HS-5 (cell line): ENCODE results near the gene SUCNR1.
"Not testable (repeated sequence)": the region's sequence is repeated elsewhere in the genome, so short reads cannot be mapped to it uniquely, and the experiment has no call there.

Source experiments
- DNase-seq: peaks from one replicate; pipeline ENCODE4 v3.0.0-alpha.2; 2012; ENCODE audit warnings: low read depth

Gene SUCNR1

GRCh38 chr3:151871639-151872468 lies 1.6 kb upstream of the SUCNR1 start:
- DNase-seq: no peak

- DNase-seq: not testable (repeated sequence)
Measured at GRCh38 chr3:151874079-151874478, 636 bp downstream of the SUCNR1 start.

GRCh38 chr3:151875759-151876158 lies 2.3 kb downstream of the SUCNR1 start:
- no peak for DNase-seq

DNA sequence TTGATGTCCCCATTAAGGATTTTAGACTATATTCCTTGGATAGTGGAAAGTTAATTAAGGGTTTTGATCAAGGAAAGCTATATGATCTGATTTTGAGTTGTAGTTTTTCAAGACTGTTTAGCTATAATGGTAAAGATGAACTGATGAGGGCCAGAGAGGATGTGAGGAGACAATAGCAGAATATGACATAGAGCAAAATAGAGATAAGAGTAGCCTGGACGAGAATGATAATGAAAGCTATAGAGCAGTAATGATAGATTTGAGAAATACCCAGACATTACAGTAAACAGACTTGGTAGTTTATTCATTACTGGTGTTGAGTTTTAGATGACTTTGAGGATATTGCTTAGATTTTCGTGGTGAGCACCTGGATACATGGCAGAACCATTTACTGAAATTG lies 3.8 kb downstream of the SUCNR1 start:
- no peak for DNase-seq

DNA sequence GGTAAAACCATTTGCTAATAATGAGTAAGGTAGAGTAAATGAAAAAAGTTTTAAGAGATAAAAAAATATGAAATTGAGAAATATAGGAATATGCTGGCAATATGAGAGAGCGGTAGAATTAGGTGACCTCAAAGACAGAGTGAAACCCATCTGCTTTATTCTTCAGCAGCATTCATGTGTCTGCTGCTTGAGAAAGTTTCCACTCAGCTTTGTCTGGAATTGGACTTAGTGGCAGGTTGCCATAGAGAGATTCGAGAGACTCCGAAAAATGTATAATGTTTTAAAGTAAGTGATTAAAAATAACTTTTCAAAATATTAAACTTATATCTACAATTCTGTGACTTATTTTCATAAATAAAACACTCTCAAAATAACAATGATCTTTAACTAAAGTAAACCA lies 5.0 kb downstream of the SUCNR1 start:
- no peak for DNase-seq

DNA sequence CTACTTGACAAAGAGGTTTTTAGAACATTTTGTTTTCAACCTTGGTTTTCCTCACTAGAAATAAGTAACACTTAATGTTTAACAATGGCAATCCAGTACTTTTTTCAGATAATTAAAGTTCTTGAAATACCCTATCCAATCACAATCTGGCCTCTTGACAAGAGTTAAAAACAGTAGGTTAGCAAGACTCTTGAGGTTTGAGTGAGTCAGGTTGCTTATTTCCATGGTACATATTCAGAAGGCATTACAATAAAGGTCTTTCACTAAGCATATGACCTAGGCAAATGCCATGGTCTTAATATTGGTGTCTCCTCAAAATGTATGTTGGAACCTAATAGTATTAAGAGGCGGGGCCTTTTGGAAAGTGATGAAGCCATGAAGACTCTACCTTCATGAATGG lies 5.6 kb downstream of the SUCNR1 start:
- no peak for DNase-seq

DNA sequence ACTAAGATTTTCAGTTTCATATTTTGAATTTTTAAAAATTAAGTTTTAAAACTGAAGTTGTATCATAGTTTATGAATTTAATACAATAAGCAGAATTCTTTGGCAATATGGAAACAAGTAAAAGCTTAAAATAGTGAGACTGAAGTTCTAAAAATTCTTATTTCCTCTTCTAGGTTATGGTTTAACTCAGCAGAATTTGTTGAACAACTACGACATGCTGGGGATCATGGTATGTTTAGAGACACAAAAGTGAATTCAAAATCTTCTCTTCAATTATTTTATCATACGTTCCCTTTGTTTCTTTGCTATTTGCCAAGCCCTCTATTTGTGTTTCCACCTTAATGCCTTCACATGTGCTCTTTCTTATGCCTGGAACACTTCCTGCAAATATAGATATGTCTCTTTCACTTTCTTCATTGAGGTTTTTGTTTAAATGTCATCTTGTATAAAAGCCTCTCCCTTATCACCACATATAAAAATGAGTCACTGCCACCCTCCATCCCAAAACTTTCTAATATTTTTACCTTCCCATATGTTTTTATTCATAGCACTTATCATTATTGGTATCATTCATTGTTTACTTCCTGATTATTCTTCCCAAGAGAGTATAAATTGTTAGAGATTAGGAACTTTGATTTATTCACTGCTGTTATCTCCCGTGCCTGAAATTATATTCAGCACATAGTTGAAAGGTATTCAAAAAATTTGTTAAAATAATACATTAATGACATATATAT lies 6.4 kb downstream of the SUCNR1 start:
- DNase-seq: no peak

- no peak for DNase-seq
Measured at GRCh38 chr3:151880416-151880690, 6.9 kb downstream of the SUCNR1 start.

GRCh38 chr3:151881137-151881536 lies 7.7 kb downstream of the SUCNR1 start:
- DNase-seq: no peak

- not testable (repeated sequence) for DNase-seq
Measured at GRCh38 chr3:151885397-151885796, 12.0 kb downstream of the SUCNR1 start.

DNA sequence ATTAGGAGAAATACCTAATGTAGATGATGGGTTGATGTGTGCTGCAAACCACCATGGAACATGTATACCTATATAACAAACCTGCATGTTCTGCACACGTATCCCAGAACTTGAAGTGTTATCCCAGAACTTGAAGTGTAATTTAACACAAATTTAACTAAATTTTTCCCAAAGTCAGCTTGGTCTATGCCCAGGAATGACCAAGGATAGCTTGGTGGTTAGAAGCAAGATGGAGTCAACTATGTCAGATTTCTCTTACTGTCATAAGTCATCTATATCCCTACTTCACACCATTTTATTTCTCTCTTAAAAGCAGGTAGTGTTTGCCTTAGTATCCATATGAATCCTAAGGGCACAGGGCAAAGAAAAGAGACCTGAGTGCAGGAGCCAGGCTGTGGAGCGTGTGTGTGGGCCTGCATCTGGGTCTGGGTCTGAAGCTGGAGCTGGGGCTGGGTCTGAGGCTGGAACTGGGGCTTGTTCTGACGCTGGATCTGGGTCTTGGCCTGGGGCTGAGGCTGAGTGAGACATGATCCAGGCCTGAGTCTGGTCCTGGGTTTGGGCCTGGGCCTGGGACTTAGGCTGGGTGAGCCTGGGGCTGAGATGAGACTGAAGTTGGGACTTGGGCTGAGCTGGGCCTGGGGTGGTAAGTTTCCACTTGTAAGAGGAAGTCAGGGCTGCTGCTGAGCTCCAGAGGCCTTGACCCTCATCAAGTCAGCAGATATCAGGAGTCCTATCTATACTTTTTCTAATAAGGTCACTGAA lies 14.2 kb downstream of the SUCNR1 start:
- DNase-seq: not testable (repeated sequence)

GRCh38 chr3:151890721-151891141 lies 17.3 kb downstream of the SUCNR1 start:
- no peak for DNase-seq

GRCh38 chr3:151891721-151892120 lies 18.3 kb downstream of the SUCNR1 start:
- DNase-seq: no peak

GRCh38 chr3:151894219-151894618 lies 20.8 kb downstream of the SUCNR1 start:
- DNase-seq: no peak

GRCh38 chr3:151895478-151896241 lies 22.2 kb downstream of the SUCNR1 start:
- DNase-seq: no peak

- no peak for DNase-seq
Measured at GRCh38 chr3:151896246-151897012, 23.0 kb downstream of the SUCNR1 start.

- not testable (repeated sequence) for DNase-seq
Measured at GRCh38 chr3:151898121-151898520, 24.7 kb downstream of the SUCNR1 start.

- not testable (repeated sequence) for DNase-seq
Measured at GRCh38 chr3:151898564-151899261, 25.3 kb downstream of the SUCNR1 start.

DNA sequence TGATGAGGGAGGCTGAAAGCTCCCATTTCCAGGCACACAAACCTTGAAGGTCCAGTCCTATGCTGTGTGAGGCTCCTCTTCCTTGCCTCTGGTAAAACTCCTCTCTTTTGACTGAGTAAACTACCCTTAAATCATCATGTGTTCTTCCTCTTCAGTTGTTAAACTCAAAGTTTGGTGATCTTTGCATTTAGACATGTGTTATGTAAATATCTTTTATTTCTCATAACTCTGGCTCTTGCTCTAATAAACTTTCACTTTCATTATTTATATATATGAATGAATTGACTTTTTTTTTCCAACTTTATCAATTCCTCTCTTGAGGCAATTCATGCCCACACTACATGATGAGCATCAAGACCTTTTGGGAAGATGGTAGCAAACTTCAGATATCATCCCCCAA lies 26.6 kb downstream of the SUCNR1 start:
- DNase-seq: no peak

DNA sequence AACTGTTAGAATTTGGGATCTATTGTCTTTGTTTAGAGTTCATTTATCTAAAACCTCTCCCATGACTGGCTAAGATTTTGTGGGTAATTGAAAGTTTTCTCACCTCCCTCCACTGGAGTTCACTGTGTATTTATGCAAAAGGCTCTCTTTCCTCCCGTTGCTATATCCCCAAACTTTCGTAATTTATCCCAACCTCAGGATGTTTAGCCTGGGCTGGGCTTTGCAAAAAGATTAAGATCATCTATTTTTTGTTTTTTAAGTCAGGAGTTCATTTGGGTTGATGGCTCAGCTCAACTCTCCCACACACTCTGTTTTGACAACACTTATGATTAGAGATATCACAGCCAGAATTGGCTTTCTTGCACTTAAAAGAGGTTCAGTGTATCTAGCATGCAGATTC lies 27.0 kb downstream of the SUCNR1 start:
- no peak for DNase-seq
